Measurements from ENCODE around the gene HTRA1.

Gene HTRA1

DNA sequence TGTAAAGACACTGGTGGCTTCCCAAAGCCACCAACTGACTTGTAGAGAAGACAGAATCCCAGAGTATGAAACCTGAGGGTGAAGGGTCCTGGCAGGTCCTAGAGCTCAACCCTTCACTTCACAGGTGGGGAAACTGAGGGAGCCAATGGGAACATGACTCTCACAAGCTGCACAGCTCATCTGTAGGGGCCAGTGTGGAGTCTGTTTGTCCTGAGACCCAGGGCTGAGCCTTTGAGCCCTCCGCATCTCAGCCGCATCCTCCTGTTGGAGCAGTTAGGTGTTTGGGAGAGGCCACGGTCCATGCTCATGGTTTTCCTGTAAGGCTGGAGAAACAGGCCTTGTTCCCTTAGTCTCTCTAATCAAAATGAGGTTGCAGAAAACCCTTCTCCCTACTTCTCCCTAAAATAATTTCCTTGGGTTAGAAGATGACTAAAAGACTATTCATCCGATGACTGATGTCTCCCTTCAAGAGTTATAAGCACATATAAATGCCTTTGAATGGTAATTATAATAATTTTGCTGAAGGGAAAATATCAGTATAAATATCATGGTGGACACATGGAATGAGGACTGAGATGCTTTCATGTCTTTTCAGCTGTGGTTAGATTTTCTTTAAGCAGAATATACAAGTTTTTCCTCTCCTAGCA lies 10.3 kb downstream of the HTRA1 start:
- DNase-seq: no peak

DNA sequence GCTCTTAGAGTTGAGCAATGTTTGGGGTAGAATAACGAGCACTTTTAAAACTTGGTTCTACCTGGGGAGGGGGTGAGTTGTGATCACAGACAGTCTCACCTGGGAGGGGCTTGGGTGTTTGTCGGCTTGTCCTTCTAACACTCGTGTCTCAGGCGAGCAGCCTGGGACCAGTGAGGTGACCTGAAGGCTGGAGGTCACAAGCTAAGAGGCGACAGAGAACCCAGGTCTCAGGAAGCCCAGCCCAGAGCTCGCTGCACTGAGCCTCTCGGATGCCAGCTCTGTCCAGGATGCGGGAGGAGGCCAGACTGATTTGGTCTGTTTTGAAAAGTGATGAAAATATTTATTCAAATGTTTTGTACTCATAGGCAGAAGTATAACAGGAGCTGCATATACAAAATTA lies 11.8 kb downstream of the HTRA1 start:
- no peak for DNase-seq

DNA sequence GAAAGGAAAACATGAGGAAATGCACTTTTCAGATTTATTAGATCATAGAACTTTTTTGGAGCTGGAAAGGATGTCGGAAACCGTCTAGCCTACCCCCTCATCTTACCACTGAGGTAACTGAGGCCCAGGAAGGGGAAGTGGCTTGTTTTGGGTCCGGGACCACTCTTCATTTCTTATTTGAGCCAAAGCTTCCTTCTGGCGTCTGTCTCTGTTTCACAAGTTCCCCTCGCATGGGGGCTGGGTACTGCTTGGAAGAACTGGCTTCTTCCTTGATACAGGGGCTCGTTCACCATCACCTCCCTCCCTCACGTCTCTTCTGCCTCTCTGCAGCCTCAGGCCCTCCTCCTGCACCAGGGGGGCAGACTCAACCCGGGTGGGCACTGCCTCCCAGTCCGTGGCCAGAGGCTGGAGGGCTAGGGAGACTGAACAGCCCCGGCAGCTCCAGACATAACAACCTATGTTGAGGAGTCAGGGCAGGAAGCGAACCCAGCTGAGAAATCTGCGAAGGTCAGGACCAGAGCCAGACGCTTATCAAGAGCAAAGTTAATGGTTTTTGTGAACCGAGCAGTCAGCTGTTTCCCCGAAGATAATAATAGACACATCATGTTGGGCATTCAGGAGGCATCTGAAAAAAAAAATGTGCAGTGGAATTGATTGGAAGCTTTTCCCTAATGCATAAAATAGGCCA lies 12.9 kb downstream of the HTRA1 start:
- peak; percentile 15 for DNase-seq

DNA sequence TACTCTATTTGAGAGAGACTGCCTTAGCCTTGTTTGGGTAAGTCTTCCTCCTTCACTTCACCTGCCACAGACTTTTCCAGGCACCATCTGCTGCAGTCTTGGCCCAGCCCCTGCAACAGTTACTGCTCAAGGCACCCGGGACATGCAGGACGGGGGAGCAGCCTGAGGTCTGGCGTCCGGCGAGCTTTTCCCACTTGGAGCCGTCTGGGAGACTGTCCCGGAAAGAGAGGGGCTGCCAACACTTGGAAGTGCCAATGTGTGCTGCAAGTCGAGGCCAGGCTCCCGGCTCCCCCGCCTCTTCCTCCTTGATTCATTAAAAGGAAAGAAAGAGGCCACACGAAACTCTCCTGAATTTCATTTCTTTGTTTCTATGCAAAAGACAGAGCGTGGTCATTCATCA lies 13.7 kb downstream of the HTRA1 start:
- peak; percentile 29 for DNase-seq

DNA sequence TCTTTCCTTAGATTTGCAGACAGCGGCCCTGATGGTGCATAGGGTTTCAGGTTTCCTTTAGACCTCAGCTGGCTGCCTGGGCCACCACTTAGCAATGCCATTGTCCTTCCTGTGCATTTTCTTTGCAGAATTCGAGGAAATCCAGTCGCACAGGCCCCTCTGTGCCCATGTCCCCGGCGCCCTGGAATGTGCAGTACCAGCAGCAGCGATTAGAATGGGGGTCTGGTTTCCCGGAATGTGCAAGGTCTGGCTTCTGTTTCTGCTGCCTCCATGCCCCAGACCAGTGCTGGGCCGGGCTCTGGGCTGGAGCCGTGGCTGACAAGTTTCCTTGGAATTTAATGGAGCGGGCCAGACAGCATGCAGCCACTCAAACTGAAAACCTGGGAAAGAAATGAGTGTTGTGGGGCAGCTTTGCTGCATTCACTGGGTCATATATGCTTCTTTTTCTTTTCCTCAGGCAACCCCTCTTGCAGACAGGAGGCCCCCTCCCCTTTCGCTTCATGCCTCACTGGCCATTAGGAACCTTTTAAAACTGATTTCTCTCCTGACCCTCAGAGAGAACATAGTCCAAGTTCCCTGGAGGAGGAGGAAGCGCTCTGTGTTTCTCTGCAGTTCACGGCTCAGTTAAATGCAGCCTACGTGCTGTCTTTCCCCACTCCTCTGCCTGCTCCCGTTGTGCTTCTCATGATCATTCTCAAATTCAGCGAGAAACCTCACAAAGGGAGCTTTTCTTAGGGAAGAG lies 14.4 kb downstream of the HTRA1 start:
- peak; percentile 61 for DNase-seq

DNA sequence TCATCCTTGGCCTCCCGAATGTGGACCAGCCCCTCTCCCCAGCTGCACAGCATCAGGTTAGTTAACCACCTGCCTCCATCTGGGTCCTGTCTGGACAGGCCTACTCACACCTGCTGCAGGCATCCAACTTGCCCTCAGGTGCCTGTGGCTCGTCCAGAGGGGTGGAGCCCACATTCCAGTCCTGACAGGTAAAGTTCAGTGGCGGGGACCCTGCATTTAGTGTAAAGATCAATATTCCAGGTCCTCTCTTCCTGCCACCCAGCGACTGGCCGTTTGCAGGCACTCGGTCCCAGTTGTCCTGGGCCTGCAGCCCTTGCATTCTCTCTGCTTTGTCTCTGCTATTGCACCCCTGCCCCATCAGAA lies 15.0 kb downstream of the HTRA1 start:
- no peak for DNase-seq

GRCh38 chr10:122477436-122477835 lies 16.1 kb downstream of the HTRA1 start:
- DNase-seq: no peak

GRCh38 chr10:122478971-122479370 lies 17.6 kb downstream of the HTRA1 start:
- DNase-seq: no peak

GRCh38 chr10:122480146-122480833 lies 18.9 kb downstream of the HTRA1 start:
- DNase-seq: no peak

GRCh38 chr10:122481296-122482056 lies 20.1 kb downstream of the HTRA1 start:
- no peak for DNase-seq

GRCh38 chr10:122484276-122485060 lies 23.1 kb downstream of the HTRA1 start:
- no peak for DNase-seq

DNA sequence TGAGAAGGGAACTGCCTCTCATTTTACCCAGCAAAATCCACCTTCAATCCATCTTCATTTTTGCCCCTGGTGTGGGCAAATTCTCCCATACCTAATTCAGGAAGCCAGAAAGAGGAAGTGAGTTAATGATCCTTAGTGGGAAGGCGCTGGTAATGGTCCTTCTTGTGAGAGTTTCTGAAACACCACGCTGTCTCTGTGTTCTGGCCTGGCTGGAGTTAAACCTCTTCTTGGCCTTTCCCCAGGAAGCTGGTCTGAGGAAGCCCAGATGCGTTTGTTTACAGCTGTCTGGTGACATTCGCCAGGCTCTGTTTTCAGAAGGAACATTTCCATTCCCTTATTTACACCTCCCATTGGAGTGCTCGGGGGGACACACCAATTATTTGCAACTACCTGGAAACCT lies 24.3 kb downstream of the HTRA1 start:
- DNase-seq: no peak

DNA sequence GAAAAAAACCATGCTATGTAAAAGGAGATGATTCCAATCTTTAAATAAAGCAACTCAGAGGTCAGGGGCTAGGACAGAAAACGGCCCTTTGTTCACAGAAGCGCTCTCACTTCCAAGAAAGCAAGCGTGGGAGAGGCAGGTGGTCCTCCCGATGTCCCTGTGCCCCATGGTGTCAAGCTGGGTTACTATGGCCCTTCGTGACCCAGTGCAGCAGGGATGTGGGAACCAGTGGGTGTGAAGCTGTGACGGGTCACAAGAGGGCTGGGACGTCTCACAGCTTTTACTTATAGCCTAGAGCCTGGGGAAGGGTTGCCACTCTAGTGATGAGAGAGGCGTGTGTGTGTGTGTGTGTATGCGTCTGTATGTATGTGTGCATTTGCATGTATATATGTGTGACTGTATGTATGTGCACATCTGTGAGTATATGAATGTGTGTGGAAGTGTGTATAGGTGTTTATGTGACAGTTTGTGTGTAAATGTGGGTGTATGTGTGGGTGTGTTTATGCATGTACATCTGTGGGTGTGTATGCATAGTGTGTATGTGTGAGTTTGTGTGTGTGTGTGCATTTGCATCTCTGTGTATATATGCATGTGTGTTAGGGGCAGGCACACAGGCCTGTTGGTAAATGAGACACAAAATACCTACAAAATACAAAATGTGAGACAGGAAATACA lies 25.2 kb downstream of the HTRA1 start:
- no peak for DNase-seq

DNA sequence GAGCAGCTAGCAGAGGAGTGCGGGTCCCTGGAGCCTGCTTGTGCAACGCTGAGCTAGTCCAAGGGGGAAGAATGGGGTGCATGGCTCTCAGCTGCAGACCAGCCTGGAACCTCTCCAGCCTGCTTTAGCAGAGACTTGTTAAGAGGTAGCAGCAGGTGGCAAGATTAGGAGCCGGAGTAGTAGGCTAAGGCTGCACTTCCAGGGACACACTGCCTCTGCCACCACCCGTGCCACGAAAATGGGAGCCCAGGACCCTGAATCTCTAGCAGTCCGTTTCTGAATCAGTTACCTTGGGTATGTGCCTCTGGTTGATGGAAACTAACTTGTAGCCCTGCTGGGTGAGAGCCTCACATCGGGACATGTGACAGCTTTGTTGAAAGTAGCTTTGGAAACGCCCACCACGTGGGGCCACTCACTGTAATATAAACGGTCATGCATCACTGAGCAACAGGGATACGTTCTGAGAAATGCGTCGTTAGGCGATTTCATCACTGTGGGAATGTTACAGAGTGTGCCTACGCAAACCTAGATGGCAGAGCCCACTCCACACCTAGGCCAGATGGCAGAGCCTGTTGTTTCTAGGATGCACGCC lies 25.9 kb downstream of the HTRA1 start:
- no peak for DNase-seq

GRCh38 chr10:122490268-122490667 lies 28.9 kb downstream of the HTRA1 start:
- DNase-seq: no peak

- no peak for DNase-seq
Measured at GRCh38 chr10:122490786-122491680, 29.7 kb downstream of the HTRA1 start.

GRCh38 chr10:122492006-122492405 lies 30.7 kb downstream of the HTRA1 start:
- no peak for DNase-seq

DNA sequence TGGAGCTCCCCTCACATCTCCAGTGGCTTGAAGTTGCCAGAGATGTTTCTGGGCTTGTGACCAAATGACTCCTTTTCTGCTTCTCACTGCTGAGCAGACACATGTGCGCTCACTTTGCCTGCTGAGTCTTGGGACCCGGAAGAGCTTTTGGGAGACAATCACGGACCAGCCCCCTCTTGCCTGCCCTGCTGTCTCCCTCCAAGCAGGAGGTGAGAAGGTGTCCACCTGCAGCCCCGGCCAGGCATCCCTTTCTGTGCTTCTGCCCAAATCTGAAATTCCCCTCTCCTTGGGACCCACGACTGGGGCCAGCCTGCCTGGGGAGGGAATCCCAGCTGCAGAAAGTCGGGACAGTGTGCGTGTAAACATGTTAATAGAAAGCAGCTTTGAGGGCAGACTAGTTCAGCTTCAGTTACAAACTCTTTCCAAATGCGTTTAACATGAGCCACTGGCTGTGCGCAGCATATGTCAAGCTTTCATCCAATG lies 31.7 kb downstream of the HTRA1 start:
- DNase-seq: no peak

DNA sequence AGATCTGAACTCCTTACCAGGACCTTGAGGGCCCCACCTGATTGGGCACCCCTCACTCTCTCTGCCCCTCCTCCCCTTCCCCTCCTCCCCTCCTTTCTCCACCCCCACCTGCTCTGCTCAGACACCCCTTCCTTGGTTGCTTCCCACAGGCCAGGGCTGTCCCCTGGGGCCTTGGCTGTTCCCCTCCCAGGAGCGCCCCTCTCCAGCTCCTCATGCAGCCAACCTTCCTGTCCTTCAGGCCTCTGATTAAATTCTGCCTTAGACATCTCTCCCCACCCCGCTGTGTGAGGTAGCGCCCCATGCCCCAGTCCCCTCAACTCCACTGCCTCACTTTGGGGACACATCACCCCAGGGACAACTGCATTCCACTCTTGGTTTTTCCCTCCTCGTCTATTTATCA lies 32.4 kb downstream of the HTRA1 start:
- DNase-seq: no peak

All from right kidney (tissue), 1 donor.